Measurements from ENCODE around the gene CCDC85A. TPM values are rescaled to one million over a fixed set of nuclear protein-coding genes. Genes with fewer than 3 reads are reported as not detected.

Gene CCDC85A
- total and polyA plus RNA-seq, 4 donors, result 1.7 to 10.5 (median 6.6) TPM

GRCh38 chr2:56314371-56314770, 130.6 kb downstream of the CCDC85A start:
- Histone ChIP-seq H3K4me3 (no peak overlapping the region), H3K27ac (ENCODE audit: low read depth in 1 of 2, low read length in 1 of 2) (peak overlapping the region in 1 of 2 donors; percentile 70), H3K9ac (ENCODE audit: insufficient read depth in 1 of 2, low read length in 2 of 2) (no peak overlapping the region), H3K27me3 (ENCODE audit: control insufficient read depth in 3 of 3, insufficient read depth in 3 of 3, low read length in 2 of 3) (no peaks in the 10 kb centered on the region), H3K9me3 (ENCODE audit: control insufficient read depth in 4 of 4, insufficient read depth in 3 of 4, low read length in 3 of 4) (no peaks in the 10 kb centered on the region), H3K36me3 (ENCODE audit: control insufficient read depth in 4 of 4, insufficient read depth in 4 of 4, low read length in 4 of 4) (no peaks in the 10 kb centered on the region), H3K4me1 (ENCODE audit: control insufficient read depth in 5 of 5, insufficient read depth in 5 of 5, low read length in 5 of 5) (peaks cover 0 to 11% (median 0%) of the 10 kb centered on the region in 5 donors)
- DNase-seq (no peak), ATAC-seq (ENCODE audit: insufficient read depth, low FRiP score) (no peak)
- TF ChIP-seq CTCF (IDR thresholded peaks at IDR 0.05; ENCODE audit: control extremely low read depth, extremely low read depth), result no peak
- WGBS, 2 donors, result 55 to 61% methylated on average over 1 of the region's 1 CpG

- whole genome bisulfite sequencing, 2 donors, result 34 to 44% methylated on average over 2 of the region's 2 CpGs
- ATAC-seq (ENCODE audit: insufficient read depth, low FRiP score) (no peak), DNase-seq (peak in 1 of 3 donors; percentile 15)
- Histone ChIP-seq H3K27me3 (ENCODE audit: control insufficient read depth in 3 of 3, insufficient read depth in 3 of 3, low read length in 2 of 3) (no peaks in the 10 kb centered on the region), H3K4me1 (ENCODE audit: control insufficient read depth in 5 of 5, insufficient read depth in 5 of 5, low read length in 5 of 5) (peaks cover 0 to 11% (median 0%) of the 10 kb centered on the region in 5 donors), H3K36me3 (ENCODE audit: control insufficient read depth in 4 of 4, insufficient read depth in 4 of 4, low read length in 4 of 4) (no peaks in the 10 kb centered on the region), H3K9ac (ENCODE audit: insufficient read depth in 1 of 2, low read length in 2 of 2) (no peak overlapping the region), H3K27ac (ENCODE audit: low read depth in 1 of 2, low read length in 1 of 2) (peak overlapping the region in 1 of 2 donors; percentile 70), H3K9me3 (ENCODE audit: control insufficient read depth in 4 of 4, insufficient read depth in 3 of 4, low read length in 3 of 4) (no peaks in the 10 kb centered on the region), H3K4me3 (no peak overlapping the region)
- TF ChIP-seq CTCF (IDR thresholded peaks at IDR 0.05; ENCODE audit: control extremely low read depth, extremely low read depth), result no peak
Measured at GRCh38 chr2:56314796-56315195, 131.0 kb downstream of the CCDC85A start.

GRCh38 chr2:56315376-56315775, 131.6 kb downstream of the CCDC85A start:
- no peak for ATAC-seq (ENCODE audit: insufficient read depth, low FRiP score)
- Histone ChIP-seq H3K36me3 (ENCODE audit: control insufficient read depth in 4 of 4, insufficient read depth in 4 of 4, low read length in 4 of 4) (no peaks in the 10 kb centered on the region), H3K4me3 (no peak overlapping the region), H3K27ac (ENCODE audit: low read depth in 1 of 2, low read length in 1 of 2) (peak overlapping the region in 1 of 2 donors; percentile 77), H3K9ac (ENCODE audit: insufficient read depth in 1 of 2, low read length in 2 of 2) (no peak overlapping the region), H3K9me3 (ENCODE audit: control insufficient read depth in 4 of 4, insufficient read depth in 3 of 4, low read length in 3 of 4) (no peaks in the 10 kb centered on the region), H3K4me1 (ENCODE audit: control insufficient read depth in 5 of 5, insufficient read depth in 5 of 5, low read length in 5 of 5) (peaks cover 0 to 11% (median 0%) of the 10 kb centered on the region in 5 donors), H3K27me3 (ENCODE audit: control insufficient read depth in 3 of 3, insufficient read depth in 3 of 3, low read length in 2 of 3) (no peaks in the 10 kb centered on the region)
- DNase-seq, result no peak
- no peak for TF ChIP-seq CTCF (IDR thresholded peaks at IDR 0.05; ENCODE audit: control extremely low read depth, extremely low read depth)

- Histone ChIP-seq H3K36me3 (ENCODE audit: control insufficient read depth in 4 of 4, insufficient read depth in 4 of 4, low read length in 4 of 4) (no peaks in the 10 kb centered on the region), H3K4me3 (no peak overlapping the region), H3K4me1 (ENCODE audit: control insufficient read depth in 5 of 5, insufficient read depth in 5 of 5, low read length in 5 of 5) (peaks cover 0 to 11% (median 0%) of the 10 kb centered on the region in 5 donors), H3K27me3 (ENCODE audit: control insufficient read depth in 3 of 3, insufficient read depth in 3 of 3, low read length in 2 of 3) (no peaks in the 10 kb centered on the region), H3K9me3 (ENCODE audit: control insufficient read depth in 4 of 4, insufficient read depth in 3 of 4, low read length in 3 of 4) (no peaks in the 10 kb centered on the region), H3K9ac (ENCODE audit: insufficient read depth in 1 of 2, low read length in 2 of 2) (no peak overlapping the region), H3K27ac (ENCODE audit: low read depth in 1 of 2, low read length in 1 of 2) (peak overlapping the region in 1 of 2 donors; percentile 77)
- ATAC-seq (ENCODE audit: insufficient read depth, low FRiP score) (no peak), DNase-seq (no peak)
- WGBS, 2 donors, result 81 to 90% methylated on average over 3 of the region's 3 CpGs
- TF ChIP-seq CTCF (IDR thresholded peaks at IDR 0.05; ENCODE audit: control extremely low read depth, extremely low read depth), result no peak
Measured at GRCh38 chr2:56316011-56316410, 132.2 kb downstream of the CCDC85A start.

Data from lung (tissue), 12 donors.